Activated CD8-positive, alpha-beta T cell treated with anti-CD3 and anti-CD28 coated beads for 36 hours (primary cell): ENCODE measurements around the gene ADAM22. TPM values are rescaled to one million over a fixed set of nuclear protein-coding genes. Genes with fewer than 3 reads are reported as not detected.
A peak's percentile ranks its signal among the peaks of the same experiment; 100 is the strongest.
"Not testable (repeated sequence)": the region's sequence is repeated elsewhere in the genome, so short reads cannot be mapped to it uniquely, and the experiment has no call there.

ENCODE experiments used
- ATAC-seq: fragments of 200-7000 bp; cut with Tn5 transposase; one replicate; pipeline ENCODE4 v1.10.0; 2021; ENCODE audit warnings: mild to moderate bottlenecking, moderate library complexity
- CTCF ChIA-PET: fragments of 350-600 bp; sonication (Branson Sonifier 250); formaldehyde crosslinking; loops from one replicate; lab custom pipeline; 2021; ENCODE audit warnings: antibody characterized with exemption; lab: Charles Lee
- POLR2A ChIA-PET: fragments of 350-600 bp; sonication (Branson Sonifier 250); formaldehyde crosslinking; loops from one replicate; lab custom pipeline; 2021; ENCODE audit warnings: antibody characterized with exemption; lab: Charles Lee
- DNase-seq: peaks from one replicate; pipeline ENCODE4 v3.0.0-alpha.2; 2020
- H3K27ac Mint-ChIP-seq: one replicate; pipeline ENCODE4 v1.8.0; 2021; ENCODE audit warnings: mild to moderate bottlenecking, mixed read lengths
- H3K27me3 Mint-ChIP-seq: one replicate; pipeline ENCODE4 v1.8.0; 2021; ENCODE audit warnings: mixed read lengths
- H3K36me3 Mint-ChIP-seq: one replicate; pipeline ENCODE4 v1.8.0; 2021; ENCODE audit warnings: low read depth, mixed read lengths
- H3K4me1 Mint-ChIP-seq: one replicate; pipeline ENCODE4 v1.8.0; 2021; ENCODE audit warnings: low read depth, mixed read lengths
- H3K4me3 Mint-ChIP-seq: one replicate; pipeline ENCODE4 v1.8.0; 2021; ENCODE audit warnings: mild to moderate bottlenecking, moderate library complexity, mixed read lengths
- H3K9me3 Mint-ChIP-seq: one replicate; pipeline ENCODE4 v1.8.0; 2021; ENCODE audit warnings: mixed read lengths
- CTCF ChIP-seq: fragments of 200-600 bp; IDR thresholded peaks from one replicate; pipeline ENCODE4 v1.8.0; 2022; ENCODE audit warnings: antibody characterized with exemption, mild to moderate bottlenecking
- intact Hi-C: fragments of 100-400 bp; cut with micrococcal nuclease; formaldehyde crosslinking; loops from one replicate; pipeline ENCODE4 v1.10.0; 2022
- total RNA-seq, 2 experiments: library from RNA; stranded (reverse); gene quantifications; one replicate each; pipeline ENCODE4 v1.2.3, GENCODE V29; 2021

ADAM22 gene
- total RNA-seq: 1 to 10 TPM; 2.3 to 3.0 TPM

GRCh38 chr7:87933953-87934698 lies at the start of gene ADAM22:
ADAM22 (plus strand) TSS chr7:87934251; CDS start chr7:87934466, 215 bp downstream.
- peak within 1 kb of the TSS; percentile 76 for H3K4me3 Mint-ChIP-seq
- peaks cover 9% of the 10 kb centered on the region for H3K4me1 Mint-ChIP-seq
- peaks cover 4% of the 10 kb centered on the region for H3K27me3 Mint-ChIP-seq
- ChIA-PET CTCF (interaction anchor here (0.6 to 1.2 kb wide), 5 partner anchors 10 to 137 kb away, joined by 3 to 4 read pairs (median 3); no protein-coding TSS in a partner anchor), POLR2A (interaction anchor here (0.6 to 1.2 kb wide), 6 partner anchors 8 to 335 kb away, joined by 3 to 6 read pairs (median 3); no protein-coding TSS in a partner anchor)
- peaks cover 2% of the 10 kb centered on the region for H3K36me3 Mint-ChIP-seq
- H3K9me3 Mint-ChIP-seq: no peaks in the 10 kb centered on the region
- ATAC-seq (peak; percentile 99), DNase-seq (peak; percentile 94)
- peak within 1 kb of the TSS; percentile 79 for H3K27ac Mint-ChIP-seq
- intact Hi-C loops: loop anchor here (10.0 kb wide), 1 partner anchor 171 kb away; no protein-coding TSS in a partner anchor
- no peak for TF ChIP-seq CTCF

GRCh38 chr7:87885018-87885417 lies 49.0 kb upstream of the ADAM22 start:
- DNase-seq (no peak), ATAC-seq (no peak)
- intact Hi-C loops: loop anchor here (5.0 kb wide), 1 partner anchor 88 kb away; no protein-coding TSS in a partner anchor
- Mint-ChIP-seq H3K27me3 (no peaks in the 10 kb centered on the region), H3K4me1 (peaks cover 17% of the 10 kb centered on the region), H3K27ac (no peak overlapping the region), H3K4me3 (no peak overlapping the region), H3K9me3 (no peaks in the 10 kb centered on the region), H3K36me3 (peaks cover 46% of the 10 kb centered on the region)
- CTCF ChIA-PET: no interaction called here
- TF ChIP-seq CTCF: no peak
- POLR2A ChIA-PET: interaction anchor here (1.6 kb wide), 1 partner anchor 9 kb away, joined by 4 read pairs; the partner anchor contains the start of genes DBF4 and SLC25A40

GRCh38 chr7:87886875-87887274 lies 47.2 kb upstream of the ADAM22 start:
- peaks cover 45% of the 10 kb centered on the region for H3K36me3 Mint-ChIP-seq
- ChIA-PET CTCF (interaction anchor here (0.7 to 3.8 kb wide), 13 partner anchors 10 to 381 kb away, joined by 3 to 25 read pairs (median 3); partner anchors contain the start of genes DBF4, SLC25A40 and SRI), POLR2A (no interaction called here)
- ATAC-seq: no peak
- DNase-seq: no peak
- no peaks in the 10 kb centered on the region for H3K27me3 Mint-ChIP-seq
- H3K4me1 Mint-ChIP-seq: peaks cover 5% of the 10 kb centered on the region
- TF ChIP-seq CTCF: peak; percentile 51
- no peak overlapping the region for H3K4me3 Mint-ChIP-seq
- H3K9me3 Mint-ChIP-seq: no peaks in the 10 kb centered on the region
- no peak overlapping the region for H3K27ac Mint-ChIP-seq
- intact Hi-C loops: loop anchor here (5.0 kb wide), 1 partner anchor 90 kb away; no protein-coding TSS in a partner anchor

GRCh38 chr7:87895363-87895762 lies 38.7 kb upstream of the ADAM22 start:
- intact Hi-C loops: no loop called here
- Mint-ChIP-seq H3K4me1 (peaks cover 6% of the 10 kb centered on the region), H3K9me3 (no peaks in the 10 kb centered on the region), H3K27ac (no peak overlapping the region), H3K27me3 (no peaks in the 10 kb centered on the region), H3K36me3 (peaks cover 46% of the 10 kb centered on the region), H3K4me3 (no peak overlapping the region)
- CTCF ChIA-PET: no interaction called here
- ATAC-seq (no peak), DNase-seq (no peak)
- TF ChIP-seq CTCF: no peak
- POLR2A ChIA-PET: no interaction called here

- TF ChIP-seq CTCF: no peak
- H3K27ac Mint-ChIP-seq: no peak overlapping the region
- ATAC-seq (no peak), DNase-seq (no peak)
- no peaks in the 10 kb centered on the region for H3K9me3 Mint-ChIP-seq
- ChIA-PET POLR2A (no interaction called here), CTCF (no interaction called here)
- H3K4me1 Mint-ChIP-seq: peaks cover 6% of the 10 kb centered on the region
- intact Hi-C loops: no loop called here
- H3K4me3 Mint-ChIP-seq: no peak overlapping the region
- no peaks in the 10 kb centered on the region for H3K27me3 Mint-ChIP-seq
- H3K36me3 Mint-ChIP-seq: peaks cover 41% of the 10 kb centered on the region
Measured at GRCh38 chr7:87899255-87899654, 34.8 kb upstream of the ADAM22 start.

- peak overlapping the region; percentile 50 for H3K27ac Mint-ChIP-seq
- H3K4me3 Mint-ChIP-seq, DNase-seq, H3K4me1 Mint-ChIP-seq, ATAC-seq, H3K9me3 Mint-ChIP-seq, CTCF ChIA-PET, H3K27me3 Mint-ChIP-seq, POLR2A ChIA-PET, intact Hi-C loops: not testable (repeated sequence)
- peaks cover 28% of the 10 kb centered on the region for H3K36me3 Mint-ChIP-seq
Measured at GRCh38 chr7:87907136-87907906, 26.7 kb upstream of the ADAM22 start.

- H3K36me3 Mint-ChIP-seq: peaks cover 26% of the 10 kb centered on the region
- ATAC-seq, POLR2A ChIA-PET, intact Hi-C loops, H3K4me1 Mint-ChIP-seq, CTCF ChIA-PET, H3K27ac Mint-ChIP-seq, H3K9me3 Mint-ChIP-seq, H3K27me3 Mint-ChIP-seq, H3K4me3 Mint-ChIP-seq, DNase-seq: not testable (repeated sequence)
Measured at GRCh38 chr7:87908814-87909213, 25.2 kb upstream of the ADAM22 start.
